NCI-H82 treated with DMSO at 0.1 percent for 48 hours (cell line): ENCODE data around the gene CDT1.
"Not testable (repeated sequence)": the region's sequence is repeated elsewhere in the genome, so short reads cannot be mapped to it uniquely, and the experiment has no call there.

Experiments used
- DNase-seq: peaks from one replicate; lab custom pipeline; 2025; ENCODE audit not compliant: unreplicated experiment; lab: John Stamatoyannopoulos, UW

The CDT1 gene

GRCh38 chr16:88782454-88783390, 20.9 kb upstream of the CDT1 start:
- DNase-seq = no peak

GRCh38 chr16:88783391-88784073, 20.1 kb upstream of the CDT1 start:
- no peak for DNase-seq

- no peak for DNase-seq
Observed at GRCh38 chr16:88784074-88784855, 19.3 kb upstream of the CDT1 start.

- no peak for DNase-seq
Observed at GRCh38 chr16:88784856-88785105, 18.8 kb upstream of the CDT1 start.

- peak; percentile 6 for DNase-seq
Observed at GRCh38 chr16:88785106-88785924, 18.3 kb upstream of the CDT1 start, which contains the start of gene PIEZO1. Gene PIEZO1, minus strand, starts transcription at chr16:88785220. Its CDS starts 256 bp downstream, at chr16:88784964.

- DNase-seq = no peak
Observed at GRCh38 chr16:88787579-88788314, 15.8 kb upstream of the CDT1 start.

- DNase-seq = not testable (repeated sequence)
Observed at GRCh38 chr16:88788749-88789148, 14.8 kb upstream of the CDT1 start.

- no peak for DNase-seq
Observed at GRCh38 chr16:88789594-88789993, 14.0 kb upstream of the CDT1 start.

GRCh38 chr16:88790312-88791211, 13.0 kb upstream of the CDT1 start:
- DNase-seq = no peak

GRCh38 chr16:88792078-88792550, 11.5 kb upstream of the CDT1 start:
- DNase-seq = no peak

- no peak for DNase-seq
Observed at GRCh38 chr16:88792668-88793250, 10.8 kb upstream of the CDT1 start.

- no peak for DNase-seq
Observed at GRCh38 chr16:88793251-88793954, 10.2 kb upstream of the CDT1 start.

GRCh38 chr16:88796278-88796677, 7.3 kb upstream of the CDT1 start:
- DNase-seq = no peak

- no peak for DNase-seq
Observed at GRCh38 chr16:88798073-88798472, 5.5 kb upstream of the CDT1 start.

- no peak for DNase-seq
Observed at GRCh38 chr16:88798772-88799455, 4.7 kb upstream of the CDT1 start.

GRCh38 chr16:88799569-88800276, 3.9 kb upstream of the CDT1 start:
- no peak for DNase-seq

GRCh38 chr16:88800277-88800592, 3.4 kb upstream of the CDT1 start:
- no peak for DNase-seq
